NCI-H2081 (cell line): ENCODE results near the gene FAM3D.

Experiments used
- DNase-seq, 2 experiments: peaks; one replicate each; lab custom pipeline; 2025; lab: John Stamatoyannopoulos, UW

Gene FAM3D

DNA sequence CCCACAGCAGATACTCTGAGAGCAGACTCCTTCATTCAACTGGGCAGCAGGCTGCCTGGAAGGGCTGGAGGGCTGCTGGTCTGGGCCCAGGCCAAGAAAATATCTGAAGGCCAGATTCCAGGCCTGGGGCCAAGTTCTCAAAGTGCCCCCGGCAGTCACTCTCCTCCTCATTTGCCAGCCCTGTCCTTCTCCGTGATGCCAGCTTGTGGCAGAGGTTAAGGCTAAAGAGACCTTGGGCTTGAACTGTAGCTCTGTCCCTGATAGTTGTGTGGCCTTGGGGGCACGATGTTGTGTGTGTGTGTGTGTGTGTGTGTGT is 39.0 kb downstream of the FAM3D start:
- no peak for DNase-seq

DNA sequence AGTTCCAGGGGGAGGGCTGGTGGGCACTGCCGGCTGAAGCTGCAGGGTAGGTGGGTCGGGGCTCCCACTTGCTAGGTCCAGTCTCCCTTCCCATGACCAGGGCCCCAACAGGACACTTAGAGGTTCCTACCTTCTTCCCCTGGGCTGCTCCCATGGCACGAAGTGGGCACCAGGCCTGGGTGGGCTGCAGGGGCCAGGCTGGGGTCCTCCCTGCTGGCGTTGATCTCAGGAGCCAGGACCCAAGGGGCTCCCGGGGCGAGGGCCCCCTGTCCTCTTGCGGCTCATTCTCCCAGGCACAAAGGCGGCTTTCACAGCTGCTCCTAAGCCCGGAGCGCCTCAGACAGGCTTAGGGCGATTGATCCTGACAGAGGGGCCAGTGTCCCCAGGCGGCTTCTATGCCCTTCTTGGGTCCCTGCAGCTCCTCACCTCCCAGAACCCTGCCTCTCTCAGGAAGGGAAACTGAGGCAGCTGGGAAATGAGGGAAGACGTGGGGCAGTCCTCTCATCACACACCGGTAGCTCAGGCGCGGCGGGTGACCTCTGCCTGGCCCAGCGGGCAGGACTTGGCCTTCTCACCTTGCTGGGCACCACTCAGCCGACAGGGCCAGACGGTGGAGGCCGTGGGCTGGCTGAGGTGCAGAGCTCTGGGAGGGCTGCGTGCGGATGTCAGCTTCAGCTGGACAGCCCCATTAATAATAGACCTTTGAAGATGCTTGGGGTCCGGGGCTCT is 39.6 kb downstream of the FAM3D start:
- DNase-seq: no peak

DNA sequence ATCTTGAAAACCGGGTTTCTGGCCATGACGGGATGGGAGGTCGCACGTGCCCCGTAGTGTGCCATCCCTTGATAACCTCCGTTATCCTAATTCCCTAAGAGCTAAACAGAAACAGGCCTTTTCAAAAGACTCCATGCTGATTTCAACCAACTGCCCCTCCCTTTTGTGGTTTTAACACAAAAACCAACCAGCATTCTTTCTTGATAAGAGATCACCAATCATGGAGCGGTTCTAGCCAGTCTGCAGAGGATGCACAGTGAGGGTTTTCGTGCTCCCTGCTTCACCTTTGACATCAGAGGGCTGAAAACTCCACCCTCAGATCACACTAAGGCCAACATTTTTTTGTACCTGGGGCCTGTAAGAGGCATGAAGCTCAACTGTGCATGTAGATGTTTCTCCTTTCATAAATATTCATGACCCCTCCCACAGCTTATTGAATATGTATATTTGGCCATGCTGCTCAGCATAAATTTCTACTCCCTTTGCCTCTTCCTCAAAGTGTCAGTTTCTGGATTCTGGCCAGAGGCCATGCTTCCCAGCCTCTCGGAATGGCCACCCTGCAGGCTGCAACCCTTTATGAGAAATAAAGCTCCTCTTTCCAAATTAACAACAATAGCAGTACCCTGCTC is 41.3 kb downstream of the FAM3D start:
- no peak for DNase-seq

DNA sequence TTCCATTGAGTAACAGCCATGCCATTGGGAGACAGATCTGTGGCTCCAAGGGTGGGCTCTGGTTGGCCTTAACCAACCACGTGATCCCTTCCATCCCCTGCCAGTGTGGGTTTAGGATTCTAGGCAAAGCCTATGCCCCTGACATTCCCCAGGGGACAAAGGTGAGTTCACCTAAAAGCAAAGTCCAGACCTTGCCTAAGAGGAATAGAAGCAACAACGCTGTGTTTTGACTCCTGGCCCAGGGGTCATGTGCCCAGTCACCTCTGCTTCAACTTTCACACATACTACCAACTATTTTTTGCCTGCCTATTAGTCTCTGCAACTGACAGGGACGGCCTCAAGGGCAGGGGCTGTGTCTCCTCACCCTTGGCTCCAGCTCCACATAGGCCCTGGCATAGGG is 42.0 kb downstream of the FAM3D start:
- no peak for DNase-seq

DNA sequence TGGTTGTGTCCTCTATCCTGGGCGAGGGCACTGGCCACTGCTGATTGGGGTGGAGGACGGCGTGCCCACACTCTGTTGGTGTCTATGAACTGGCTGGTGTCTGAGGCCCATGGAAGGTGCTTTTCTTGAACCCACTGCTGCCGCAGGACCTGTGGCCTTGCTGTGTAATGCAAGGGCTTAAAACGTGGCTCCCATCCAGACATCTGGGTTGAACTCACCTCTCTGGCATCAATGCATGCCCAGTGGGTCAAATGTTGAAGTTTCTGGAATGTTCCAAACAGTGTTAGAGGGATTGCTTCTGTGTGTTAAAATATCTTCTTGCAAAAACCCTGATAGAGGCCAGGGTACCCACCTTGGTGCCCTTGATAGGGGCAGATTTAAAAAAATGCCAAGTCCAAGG is 42.6 kb downstream of the FAM3D start:
- no peak for DNase-seq

DNA sequence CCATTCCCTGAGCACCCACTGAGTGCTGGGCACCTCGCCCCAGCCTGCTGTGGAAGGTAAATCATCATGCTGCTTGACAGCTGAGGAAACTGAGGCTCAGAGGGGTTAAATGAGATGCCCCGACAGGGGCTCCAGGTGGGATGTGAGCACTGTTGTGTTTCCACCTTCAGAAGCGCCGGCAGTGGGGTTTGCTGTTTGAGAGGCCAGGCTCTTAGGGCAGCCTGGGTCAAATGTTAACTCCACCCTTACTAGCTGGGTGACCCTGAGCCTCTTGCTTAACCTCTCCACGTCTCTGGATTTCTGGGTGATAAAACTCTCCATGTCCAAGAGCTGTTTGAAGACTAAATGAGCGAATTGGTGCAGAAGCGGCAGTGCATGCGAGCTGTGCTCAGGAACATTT is 43.1 kb downstream of the FAM3D start:
- DNase-seq: no peak

DNA sequence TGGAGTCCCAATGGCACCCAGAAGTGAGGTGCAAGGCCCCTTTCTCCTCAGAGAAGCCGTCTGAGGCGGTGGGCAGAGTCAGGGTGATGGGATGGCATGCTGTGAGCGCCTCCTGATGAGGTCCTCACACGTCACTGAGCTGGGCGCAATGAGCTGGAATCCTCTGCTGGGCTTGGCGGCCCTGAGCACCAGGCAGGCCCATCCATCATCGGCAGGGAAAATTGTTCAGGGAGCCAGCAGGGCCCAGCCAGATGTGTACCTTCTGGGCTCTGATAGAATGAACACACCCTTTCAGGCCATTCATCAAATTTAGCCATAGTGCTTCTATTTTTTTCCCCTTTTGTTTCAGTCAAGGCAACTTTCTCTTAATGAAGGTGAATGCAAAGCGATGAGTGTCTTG is 43.7 kb downstream of the FAM3D start:
- no peak for DNase-seq

DNA sequence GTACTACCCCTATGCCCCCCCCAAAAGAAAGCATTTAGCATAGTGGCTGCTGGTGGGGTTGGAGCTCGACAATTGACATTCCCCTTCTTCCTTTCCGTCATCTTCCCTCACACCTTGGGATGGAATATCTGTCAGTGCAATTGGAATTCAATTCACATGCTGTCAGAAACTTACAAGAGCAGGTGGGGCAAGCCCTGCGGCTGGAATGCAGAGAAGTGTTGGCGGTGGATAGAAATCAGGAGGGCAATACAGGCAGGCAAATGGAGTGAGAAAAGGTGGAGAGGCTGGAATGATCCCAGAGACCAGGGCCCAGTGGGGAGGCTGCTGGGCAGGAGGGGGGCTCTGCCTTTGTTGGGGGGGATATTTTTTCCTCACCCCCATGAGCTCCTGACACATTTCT is 44.1 kb downstream of the FAM3D start:
- no peak for DNase-seq

DNA sequence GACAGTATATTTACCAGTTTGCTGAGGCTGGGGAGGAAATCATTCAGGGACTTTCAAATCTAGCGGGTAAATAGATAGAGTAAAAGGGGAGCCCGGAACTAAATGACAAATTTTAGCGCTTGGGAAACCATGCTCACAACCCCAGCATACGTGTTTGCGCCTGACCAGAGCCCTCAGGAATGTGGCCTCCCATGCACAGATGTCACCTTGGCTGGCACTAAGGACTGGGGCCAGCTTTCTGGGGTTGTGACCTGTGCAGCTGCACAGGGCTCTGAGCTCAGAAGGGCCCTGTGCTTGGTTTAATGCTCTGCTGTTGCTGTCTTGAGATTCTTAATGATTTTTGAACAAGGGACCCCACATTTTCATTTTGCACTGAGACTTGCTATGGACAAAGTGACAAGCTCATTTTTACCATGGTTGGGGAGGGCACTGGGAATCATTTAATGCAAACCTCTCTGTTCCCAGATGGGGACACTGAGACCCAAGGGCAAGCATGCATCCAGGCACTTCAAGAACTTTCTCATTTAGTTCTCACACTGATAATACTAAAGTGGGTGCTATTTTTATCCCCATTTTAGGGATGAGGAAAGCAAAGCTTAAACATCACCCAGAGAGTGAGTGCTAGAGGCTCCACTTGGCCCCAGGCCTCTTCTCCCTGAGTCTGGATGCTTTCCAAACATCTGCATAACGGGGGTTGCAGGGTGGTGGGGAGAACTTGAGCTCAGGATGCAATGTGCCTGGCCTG is 45.3 kb downstream of the FAM3D start:
- no peak for DNase-seq

DNA sequence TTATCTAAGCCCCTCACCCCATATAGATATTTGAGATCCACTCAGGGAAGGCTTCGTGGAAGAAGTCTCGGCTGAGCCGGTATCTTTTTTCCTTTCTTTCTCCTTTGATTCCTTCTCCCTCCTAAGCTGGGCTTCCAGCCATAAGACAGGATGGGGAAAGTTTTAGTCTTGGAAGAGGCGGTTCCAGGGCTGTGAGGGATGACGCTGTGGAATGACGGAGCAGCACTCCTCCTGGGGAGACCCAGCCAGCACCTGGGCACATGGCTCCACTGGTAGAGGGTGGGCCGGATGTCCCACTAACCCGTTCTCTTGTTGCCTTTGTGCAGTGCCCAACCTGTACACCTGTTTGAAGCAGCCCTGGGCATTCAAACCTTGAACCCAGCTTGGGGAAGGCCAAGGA is 46.2 kb downstream of the FAM3D start:
- DNase-seq: no peak

DNA sequence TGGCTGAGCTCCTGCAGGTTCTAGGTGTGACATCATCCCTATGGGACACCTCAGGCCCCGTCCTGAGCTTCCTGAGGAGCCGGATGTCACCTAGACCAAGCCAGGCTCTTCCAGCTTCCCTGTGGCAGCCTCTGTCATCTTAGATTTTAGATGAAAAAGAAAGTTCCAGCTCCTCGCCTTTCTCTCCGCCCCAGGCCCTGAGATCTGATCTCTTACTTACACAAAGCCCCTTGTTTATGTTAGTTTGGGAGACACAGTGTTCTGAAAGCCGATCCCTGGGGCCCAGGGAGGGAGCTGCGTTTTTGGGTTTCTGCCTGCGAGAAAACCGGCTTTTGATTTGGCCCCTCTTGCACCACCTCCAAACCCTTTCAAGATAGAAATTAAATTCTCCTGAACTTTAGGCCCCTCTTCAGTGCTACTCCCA is 49.2 kb downstream of the FAM3D start:
- DNase-seq: no peak

DNA sequence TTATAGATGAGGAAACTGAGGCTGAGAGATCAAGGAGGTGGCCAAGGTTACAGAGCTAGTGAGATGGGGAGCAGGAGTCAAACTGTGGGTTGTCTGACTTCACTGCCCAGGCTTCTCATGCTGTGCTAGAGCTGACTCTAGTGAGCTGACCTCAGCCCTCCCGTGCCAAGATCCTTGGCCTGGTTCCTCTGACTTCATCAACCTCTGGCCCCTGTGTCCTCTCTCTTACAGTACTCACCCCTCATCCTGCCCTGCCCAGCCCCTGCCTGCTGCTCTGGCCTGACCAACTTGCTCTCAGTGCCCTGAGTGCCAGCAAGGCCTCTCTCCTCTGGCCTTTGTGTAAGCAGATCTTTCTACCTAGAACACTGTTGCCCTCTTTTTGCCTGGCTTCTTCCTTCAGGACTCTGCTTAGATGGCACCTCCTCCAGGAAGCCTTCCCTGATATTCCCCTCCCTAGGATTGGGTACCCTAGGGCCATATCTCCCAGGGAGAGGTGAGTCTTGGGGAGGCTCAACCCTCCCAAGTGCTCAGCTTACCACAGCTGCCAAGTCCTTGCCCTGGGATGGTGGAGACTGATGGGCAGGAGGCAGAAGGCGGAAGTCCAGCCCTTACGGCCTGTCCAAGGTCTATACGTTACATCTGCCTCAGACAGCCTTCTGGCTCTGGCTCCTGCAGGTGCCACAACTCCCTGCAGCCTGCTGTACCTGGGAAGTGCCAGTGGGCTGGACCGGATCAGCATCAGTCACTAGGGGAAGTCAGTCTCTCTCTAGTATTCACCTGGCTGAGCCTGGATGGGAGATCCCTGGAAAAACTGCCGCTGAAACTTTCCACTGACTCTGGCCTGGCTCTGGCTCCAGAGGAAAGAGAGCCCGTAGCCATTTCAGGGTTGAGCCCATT is 53.1 kb downstream of the FAM3D start:
- DNase-seq: no peak

DNA sequence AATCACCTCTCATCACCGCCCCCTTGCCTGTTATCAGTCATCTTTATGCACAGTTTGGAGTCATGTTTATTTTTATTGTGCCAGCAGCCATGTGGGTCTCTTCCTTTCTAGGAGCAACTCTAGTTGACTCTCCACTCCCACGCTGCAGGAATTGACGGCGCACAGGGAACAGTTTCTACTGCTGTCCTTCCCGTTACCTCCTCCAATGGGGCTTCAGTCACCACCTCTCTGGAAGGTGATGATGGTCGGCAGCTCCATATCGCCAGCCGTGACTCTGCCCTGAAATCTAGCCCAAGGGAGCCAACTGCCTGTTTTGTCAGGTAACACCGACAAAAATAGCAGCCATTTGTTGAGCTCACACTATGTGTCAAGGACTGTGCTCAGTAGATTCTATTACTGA is 53.7 kb downstream of the FAM3D start:
- no peak for DNase-seq

DNA sequence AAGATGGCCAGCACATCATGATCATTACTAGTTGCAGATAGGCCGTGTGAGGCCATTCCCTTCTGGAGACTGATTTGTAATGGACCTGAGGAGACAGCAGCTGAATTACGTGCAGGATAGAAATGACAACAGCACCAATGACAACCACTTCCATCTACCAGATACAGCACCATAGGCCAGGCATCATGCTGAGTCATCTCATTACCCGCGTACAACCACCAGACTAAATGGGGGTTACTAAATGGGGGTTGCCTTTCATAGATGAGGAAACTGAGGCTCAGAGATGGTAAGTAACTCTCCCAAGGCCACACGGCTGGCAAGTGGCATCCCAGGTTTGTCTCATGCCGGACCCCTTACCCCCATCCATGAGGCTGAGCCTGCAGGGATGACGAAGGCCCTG is 56.6 kb downstream of the FAM3D start:
- DNase-seq: no peak

DNA sequence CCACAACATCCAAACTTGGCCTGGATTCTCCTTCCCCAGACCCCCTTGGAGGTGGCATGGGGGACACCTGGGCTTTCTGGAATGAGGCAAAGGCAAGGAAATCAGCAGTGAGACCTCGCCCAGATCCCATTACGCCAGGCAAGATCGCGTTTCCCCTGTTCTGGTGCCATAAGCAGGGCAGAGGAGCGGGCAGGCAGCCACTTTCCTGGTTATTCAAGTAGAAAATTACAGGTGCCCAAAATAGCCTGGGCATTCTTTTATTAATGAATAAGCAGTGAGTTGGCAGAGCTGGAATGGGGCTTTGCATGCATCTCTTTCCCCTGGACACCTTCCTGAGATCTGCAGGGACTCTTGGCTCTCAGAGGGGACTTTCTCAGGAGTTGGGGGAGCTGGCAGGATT is 57.9 kb downstream of the FAM3D start:
- DNase-seq: peak; percentile 44 to 78

DNA sequence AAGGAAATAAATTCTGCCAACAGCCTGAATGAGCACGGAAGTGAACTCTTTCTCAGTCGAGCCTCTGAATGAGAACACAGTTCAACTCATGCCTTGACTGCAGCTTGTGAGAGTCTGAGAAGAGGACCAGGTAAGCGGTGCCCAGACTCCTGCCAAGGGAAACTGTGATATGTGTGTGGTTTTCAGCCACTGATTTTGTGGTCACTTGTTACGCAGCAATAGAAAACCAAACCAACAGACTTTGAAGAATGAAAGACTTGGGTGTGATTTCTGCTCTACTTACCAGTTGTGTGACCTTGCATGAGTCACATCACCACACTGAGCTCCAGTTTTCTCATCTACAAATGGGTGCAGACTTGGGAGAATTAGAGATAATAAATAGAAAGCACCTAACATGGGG is 58.8 kb downstream of the FAM3D start:
- no peak for DNase-seq

DNA sequence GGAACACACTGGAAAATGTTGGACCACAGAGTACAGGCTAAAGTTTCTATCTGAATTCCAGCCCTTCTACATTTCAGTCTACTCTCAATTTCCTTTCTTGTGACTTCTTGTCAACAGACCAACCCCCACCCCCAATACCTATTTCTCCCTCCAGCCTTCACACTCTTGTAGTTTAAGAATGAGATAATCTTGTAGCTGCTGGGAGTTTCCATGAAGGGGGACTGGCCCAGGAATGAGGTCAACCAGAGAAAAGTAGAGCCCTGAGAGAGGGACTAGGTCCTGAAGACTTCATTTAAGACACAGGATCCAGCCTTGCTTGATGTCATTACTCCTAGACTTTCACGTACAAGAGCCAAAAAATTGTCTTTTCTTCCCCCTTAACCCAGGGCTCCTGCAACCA is 59.9 kb downstream of the FAM3D start:
- DNase-seq: no peak

DNA sequence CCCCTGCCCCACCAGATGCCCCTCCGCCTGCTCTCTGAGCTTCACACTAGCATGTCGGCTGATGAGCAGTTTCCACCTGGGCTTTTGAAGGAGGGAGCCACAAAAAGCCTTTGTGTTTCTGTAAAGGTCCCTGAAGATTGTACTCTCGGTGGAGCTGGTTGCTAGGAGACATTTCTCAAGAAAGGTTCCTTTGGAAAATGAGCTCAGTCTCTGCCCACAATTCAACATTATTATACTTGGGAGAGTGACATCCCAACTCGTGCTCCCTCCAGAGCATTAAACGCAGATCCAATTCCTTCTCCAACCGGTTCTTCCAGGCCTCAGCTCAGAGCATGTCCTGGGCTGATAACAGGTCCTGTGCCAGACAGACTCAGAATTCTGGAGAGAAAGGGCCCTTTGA is 62.5 kb downstream of the FAM3D start:
- DNase-seq: no peak

DNA sequence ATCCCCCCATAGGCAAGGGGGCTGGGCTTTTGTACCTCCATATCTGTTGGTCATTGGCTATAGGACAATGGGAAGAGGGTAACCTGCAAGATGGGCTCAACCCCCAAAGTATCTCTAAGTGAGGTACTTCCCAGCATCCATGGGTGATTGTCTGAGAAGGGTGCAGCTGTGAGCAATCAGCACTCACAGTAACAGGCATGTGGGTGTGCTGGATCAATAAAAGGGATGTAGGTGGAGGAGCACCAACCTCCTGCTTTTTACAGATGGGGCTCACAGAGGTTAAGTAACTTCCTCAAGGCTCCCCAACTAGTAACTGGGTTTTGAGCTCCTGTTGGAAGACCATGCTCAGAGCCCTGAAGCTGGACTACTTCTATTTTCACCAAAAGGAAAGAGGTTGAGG is 63.0 kb downstream of the FAM3D start:
- no peak for DNase-seq

DNA sequence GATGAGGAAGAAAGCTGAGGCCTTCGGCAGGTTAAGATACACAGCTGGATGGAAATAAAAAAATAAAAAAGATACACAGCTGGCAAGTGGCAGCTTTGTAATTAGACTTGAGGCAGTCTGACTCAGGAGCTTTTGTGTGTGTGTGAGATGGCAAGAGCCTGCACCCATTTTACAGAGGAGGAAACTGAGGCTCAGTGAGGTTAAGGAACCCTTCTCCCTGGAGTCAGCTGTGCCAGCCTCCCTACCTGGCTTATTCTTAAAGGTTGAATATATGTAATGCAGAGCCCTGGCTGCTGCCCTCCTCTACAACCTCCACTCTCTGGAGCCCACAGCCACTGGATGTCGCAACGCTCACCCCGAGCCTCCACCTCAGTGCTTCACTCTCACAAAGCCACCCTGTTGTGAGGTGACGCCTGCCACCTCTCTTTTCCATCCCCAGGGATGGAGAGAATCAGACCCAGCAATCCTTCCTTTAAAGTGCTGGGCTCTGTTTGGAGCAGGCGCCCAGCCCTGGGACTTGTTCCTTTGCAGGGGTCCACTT is 68.7 kb downstream of the FAM3D start:
- no peak for DNase-seq

DNA sequence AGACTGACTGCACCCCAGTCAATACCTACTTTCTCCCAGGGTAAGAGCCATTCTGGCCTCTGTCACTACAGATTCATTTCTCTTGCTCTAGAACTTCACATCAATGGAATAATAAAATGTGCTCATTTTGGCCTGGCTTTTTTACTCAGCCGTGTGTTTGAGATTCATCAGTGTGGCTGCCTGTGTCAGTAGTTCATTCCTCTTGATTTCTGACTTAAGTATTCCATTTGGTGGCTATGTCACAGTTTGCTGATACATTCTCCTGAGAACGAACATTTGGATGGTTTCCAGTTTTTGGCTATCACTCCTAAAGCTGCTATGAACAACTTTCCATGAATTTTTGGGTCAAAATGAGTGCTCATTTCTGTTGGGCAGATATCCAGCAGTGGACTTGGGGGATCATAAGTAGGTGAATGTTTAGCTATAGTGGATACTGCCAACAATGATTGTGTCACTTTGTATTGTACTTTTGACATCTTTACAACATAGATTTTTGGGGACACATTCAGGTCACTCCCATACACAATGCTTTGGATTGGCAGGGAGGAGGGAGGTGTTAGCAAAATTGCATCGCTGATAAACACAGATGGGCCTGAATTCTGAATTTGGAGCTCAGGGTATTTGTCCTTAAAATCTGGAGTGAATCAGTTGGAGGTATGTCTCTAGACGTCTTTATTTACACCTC is 69.6 kb downstream of the FAM3D start:
- no peak for DNase-seq

DNA sequence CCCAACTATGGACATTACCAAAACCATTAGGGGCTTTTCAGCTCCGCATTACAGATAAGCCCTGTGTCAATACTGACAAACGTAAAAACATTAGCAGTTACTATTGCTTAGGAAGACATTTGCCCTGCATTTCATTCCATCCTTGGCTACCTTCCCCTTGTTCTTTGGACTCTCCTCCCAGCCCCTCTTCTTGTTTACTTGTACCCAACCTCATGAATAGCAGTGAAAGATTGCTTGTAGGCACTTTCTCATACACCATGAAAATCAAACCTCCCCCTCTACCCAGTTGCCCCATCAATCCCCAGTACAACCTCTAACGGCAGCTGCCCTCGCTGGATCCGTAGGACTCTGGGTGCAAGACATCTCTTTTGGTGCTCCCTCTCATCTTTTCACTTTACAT is 72.5 kb downstream of the FAM3D start:
- DNase-seq: no peak
